ENCODE results near the gene WNK2.

WNK2 gene

DNA sequence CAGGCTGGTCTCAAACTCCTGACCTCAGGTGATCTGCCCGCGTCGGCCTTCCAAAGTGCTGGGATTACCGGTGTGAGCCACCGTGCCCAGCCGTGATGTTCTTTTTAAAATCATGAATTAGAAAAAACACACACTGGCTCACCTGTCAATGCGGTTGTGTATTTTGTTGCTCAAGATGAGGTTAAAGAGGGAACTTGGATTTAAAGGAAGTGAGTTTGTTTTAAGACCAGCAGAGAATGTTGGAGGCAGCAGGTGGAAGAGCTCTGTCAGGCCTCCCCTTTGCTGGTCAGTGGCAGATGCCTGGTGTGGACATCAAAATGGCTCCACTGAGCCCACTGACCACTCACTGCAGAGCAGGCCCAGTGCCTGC is 38.9 kb downstream of the WNK2 start:
- DNase-seq = no peak

DNA sequence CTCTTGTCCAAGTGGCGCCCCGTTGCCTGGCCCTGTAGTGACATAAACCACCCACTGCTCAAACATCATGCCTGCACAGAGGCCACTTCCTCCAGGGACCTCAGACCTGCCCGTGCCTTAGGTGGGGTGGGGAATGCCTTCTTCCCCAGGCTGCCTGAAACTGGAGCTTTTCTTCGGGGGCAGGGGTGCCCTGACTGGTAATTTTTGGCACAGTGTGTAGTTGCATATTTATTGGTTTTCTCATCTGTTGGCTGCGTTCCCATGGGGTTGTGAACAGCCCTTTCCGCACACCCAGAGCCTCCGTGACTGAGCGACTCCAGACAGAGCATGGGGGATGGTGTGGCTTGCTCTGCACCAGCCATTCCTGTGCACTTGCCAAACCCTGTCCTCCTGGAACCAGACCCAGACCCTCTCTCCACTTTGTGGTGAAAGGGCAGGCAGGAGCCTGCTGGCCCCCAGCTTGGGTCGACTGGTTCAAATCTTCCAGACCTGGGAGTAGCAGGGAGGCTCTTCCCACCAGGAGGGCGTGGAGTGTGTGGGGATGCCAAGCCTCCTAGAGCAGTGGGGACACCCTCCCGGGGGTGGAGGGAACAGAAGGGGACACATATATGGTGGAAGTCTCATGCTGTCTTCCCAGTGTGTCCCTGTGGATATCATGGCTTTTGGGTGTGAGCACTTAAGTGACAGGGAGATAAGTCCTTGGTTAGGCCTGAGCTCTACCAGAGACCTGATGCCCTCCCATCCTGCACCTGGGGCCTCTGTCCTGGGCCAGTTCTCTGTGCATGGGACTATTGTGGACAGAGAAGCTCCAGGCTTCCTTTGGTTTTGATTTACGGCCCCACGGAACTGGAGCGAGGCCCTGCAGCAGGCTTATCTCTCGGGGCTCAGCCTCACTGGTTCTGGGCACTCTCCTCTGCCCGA is 39.6 kb downstream of the WNK2 start:
- DNase-seq = peak; percentile 19

GRCh38 chr9:93224591-93224990 is 40.7 kb downstream of the WNK2 start:
- DNase-seq = peak; percentile 54

DNA sequence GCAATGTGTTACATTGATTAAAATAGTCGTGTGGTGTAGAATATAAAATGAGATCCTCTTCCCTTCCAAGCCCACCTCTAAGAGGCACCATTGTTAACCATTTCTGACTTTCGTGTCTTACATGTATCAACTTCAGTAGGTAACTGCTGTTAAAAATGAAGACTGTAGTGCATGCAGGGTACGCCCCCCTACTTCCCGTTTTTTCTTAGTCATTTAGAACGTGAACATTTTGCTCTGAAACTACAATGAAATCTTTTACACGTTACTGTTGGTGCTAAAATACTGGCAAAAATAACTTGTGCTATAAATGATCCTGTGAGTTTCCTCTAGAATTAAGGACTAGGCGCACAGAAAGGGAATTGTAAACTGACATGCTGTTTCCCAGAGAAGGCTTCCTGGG is 41.5 kb downstream of the WNK2 start:
- no peak for DNase-seq

DNA sequence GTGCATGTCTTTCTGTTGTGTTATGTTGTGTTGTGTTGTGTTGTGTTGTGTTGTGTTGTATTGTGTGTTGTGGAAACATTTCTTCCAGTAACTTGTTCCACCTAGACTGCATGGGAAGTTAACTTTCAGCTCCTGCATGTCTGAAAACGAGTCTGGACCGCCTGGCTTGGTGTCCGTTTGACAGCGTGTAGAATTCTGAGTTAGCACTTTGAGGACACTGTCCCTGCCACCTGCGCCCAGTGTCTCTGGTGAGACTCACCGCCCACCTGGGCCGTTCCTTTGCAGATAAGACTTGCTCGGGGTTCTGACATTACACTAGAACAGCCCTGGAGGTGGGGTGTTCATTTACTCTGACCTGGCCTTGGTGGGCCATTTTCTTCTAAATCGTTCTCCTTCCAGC is 42.0 kb downstream of the WNK2 start:
- DNase-seq = no peak

- no peak for DNase-seq
Observed at GRCh38 chr9:93226819-93227218, 42.9 kb downstream of the WNK2 start.

- no peak for DNase-seq
Observed at GRCh38 chr9:93228030-93228429, 44.1 kb downstream of the WNK2 start.

GRCh38 chr9:93228453-93228852 is 44.5 kb downstream of the WNK2 start:
- no peak for DNase-seq

DNA sequence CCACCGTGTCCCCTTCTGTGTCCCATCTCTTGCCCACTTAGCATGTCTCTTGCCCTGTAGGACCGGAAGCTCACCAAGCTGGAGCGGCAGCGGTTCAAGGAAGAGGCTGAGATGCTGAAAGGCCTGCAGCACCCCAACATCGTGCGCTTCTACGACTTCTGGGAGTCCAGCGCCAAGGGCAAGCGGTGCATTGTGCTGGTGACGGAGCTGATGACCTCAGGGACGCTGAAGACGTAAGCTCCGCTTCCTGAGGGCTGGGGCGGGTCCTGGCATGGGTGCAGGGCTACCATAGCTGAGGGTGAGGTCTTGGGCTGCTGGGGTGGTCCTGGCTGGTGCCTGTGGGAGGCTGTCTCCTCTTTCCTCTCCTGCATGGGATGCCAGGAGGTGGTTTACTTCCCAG is 45.7 kb downstream of the WNK2 start:
- no peak for DNase-seq

DNA sequence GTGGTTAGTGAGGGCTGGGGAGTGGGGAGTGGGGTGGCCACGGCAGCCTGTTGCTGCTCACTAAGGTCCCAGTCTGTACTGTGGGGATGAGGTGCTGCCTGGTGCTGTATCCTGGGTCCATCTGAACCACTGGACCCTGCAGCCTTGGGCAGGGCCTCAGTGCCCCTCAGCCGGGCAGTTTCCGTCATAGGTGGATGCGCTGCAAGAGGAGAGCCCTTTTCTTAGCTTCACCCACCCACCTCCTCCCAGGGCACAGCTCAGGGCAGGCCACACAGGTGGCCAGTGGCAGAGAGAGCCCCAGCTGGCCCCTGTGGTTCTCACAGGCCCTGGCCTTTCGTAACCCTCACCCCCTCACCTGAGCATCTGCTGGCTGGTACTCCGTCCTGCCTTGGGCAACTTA is 46.2 kb downstream of the WNK2 start:
- no peak for DNase-seq

GRCh38 chr9:93230601-93231000 is 46.7 kb downstream of the WNK2 start:
- DNase-seq = no peak

- no peak for DNase-seq
Observed at GRCh38 chr9:93231121-93231694, 47.3 kb downstream of the WNK2 start.

GRCh38 chr9:93231716-93232115 is 47.8 kb downstream of the WNK2 start:
- DNase-seq = no peak

- DNase-seq = no peak
Observed at GRCh38 chr9:93232388-93232960, 48.5 kb downstream of the WNK2 start.

- no peak for DNase-seq
Observed at GRCh38 chr9:93233033-93233432, 49.1 kb downstream of the WNK2 start.

DNA sequence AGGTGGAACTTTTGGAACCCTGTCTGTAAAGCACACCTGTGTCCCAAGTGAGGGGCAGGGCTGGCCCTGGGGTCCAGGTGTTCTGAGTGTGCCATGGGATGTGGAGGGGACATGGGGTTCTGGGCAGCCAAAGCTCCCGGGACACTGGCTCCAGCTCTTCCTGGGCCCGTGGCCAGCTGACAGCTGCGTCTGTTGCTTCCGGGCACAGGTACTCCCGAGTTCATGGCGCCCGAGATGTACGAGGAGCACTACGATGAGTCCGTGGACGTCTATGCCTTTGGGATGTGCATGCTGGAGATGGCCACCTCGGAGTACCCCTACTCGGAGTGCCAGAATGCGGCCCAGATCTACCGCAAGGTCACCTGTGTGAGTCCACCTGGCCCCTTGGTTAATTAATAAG is 50.7 kb downstream of the WNK2 start:
- no peak for DNase-seq

DNA sequence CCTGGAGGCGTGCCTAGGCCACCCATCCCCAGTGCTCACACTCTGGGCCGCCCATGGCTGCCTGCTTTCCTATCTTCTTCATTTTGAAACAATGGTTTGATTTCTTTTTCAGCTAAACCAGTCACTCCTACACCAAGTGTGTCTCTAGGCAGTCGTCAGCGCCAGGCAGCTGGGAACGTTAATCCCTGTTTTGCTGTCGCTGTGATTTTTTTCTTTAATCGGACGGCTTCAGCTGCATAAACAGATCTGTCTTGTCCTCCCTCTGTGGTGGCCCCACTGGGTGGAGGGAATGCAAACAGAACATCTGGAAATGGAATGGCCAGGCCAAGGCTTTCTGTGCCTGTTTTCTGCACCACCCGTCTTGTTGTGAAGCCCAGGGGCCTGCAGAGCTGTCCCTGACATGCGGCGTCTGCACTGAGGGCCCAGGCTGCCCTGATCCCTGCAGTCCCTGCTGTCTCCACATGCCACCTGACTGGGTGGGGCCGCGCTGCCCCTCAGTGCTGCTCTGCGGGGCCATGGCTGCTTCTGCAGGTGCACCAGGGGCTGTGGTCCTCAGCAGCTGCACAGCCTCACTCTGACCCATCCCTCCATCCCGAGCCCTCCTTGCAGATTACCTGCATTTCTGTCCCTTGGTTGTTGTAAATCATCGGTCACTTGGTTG is 51.5 kb downstream of the WNK2 start:
- no peak for DNase-seq

GRCh38 chr9:93236541-93237206 is 52.7 kb downstream of the WNK2 start:
- no peak for DNase-seq

- no peak for DNase-seq
Observed at GRCh38 chr9:93237540-93237939, 53.6 kb downstream of the WNK2 start.

DNA sequence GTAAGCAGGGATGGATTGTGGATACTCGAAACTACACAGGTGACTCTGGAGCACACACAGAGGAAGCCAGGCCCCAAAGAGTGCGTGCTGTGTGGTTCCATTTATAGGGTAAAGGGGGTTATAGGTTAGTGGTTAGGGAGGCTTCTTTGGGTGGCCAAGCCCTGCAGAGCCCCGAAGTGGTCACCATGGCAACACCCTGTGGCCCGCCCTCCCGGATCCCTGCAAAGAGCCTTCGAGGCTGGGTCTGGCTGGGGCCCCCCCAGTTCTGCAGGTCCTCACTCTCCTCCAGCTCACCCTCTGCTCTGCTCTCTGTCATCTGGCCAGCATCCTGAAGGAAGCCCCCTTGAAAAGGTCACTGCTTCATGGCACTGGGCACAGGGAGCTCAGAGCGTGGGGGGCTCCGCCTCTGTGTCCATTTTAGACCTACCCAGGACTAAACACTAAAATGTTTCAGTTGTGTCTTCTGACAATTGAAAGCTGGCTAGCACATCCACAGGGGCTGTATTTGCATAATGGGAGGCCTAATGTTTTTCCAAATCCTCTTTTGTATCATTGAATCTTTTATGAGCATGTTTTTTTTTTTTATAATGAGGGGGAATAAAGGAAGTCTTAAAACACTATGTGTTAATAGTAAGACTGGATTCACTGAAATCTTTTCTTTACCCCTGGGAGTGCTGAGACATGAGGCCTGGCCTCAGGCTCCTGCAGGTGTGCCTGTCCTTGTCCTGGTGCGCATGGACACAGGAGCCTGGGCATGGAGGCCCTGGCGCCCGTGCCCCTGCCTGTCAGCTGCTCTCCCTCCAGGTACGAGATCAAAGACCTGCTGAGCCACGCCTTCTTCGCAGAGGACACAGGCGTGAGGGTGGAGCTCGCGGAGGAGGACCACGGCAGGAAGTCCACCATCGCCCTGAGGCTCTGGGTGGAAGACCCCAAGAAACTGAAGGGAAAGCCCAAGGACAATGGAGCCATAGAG is 55.3 kb downstream of the WNK2 start:
- DNase-seq = no peak

DNA sequence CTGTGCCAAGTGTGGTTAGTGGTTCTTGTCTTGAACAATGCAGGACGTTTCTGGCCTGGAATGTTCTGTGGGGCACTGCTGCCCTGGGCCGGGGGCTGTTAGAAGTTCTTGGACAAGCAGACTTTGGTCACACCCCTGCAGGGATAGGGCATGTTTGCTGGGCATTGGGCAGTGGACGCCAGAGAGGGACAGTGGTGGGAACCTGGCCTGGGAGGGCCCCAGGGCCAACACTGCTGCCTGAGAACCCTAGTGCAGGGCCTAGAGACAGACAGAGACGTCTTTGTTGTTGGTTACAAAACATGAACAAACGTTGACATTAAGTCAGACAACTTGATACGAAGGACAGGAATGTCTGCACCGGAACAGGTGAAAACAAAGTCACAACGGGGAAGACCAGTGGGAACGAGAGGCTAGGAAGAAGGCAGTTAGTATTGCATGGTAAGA is 57.0 kb downstream of the WNK2 start:
- no peak for DNase-seq

- DNase-seq = no peak
Observed at GRCh38 chr9:93243112-93243511, 59.2 kb downstream of the WNK2 start.

Measured in DMS153 (cell line).